K562 (cell line): Measurements from ENCODE around the gene NUP205. TPM values are rescaled to one million over a fixed set of nuclear protein-coding genes. Genes with fewer than 3 reads are reported as not detected.

Experiments
- BACH1 ChIP-seq: fragments of 200-800 bp; sonication (Bioruptor generic); IDR thresholded peaks from 2 replicates; pipeline ENCODE4 v1.6.1; 2016; ENCODE audit warnings: missing genetic modification characterization, missing compliant biosample characterization
- CREB3L1 ChIP-seq: fragments of 450-650 bp; IDR thresholded peaks from 2 replicates; pipeline ENCODE4 v1.6.1; 2014; ENCODE audit warnings: low read depth, mild to moderate bottlenecking, moderate library complexity, borderline replicate concordance
- DPF2 ChIP-seq: fragments of 450-650 bp; IDR thresholded peaks from 2 replicates; pipeline ENCODE4 v1.6.1; 2016
- ELK3 ChIP-seq: fragments of 450-650 bp; formaldehyde crosslinking; IDR thresholded peaks from 2 replicates; pipeline ENCODE4 v1.4.0; 2020; ENCODE audit warnings: mild to moderate bottlenecking
- HBP1 ChIP-seq: fragments of 450-650 bp; formaldehyde crosslinking; IDR thresholded peaks from 2 replicates; pipeline ENCODE4 v1.4.0; 2022; ENCODE audit warnings: missing genetic modification characterization
- KLF6 ChIP-seq: fragments of 250-450 bp; sonication (Bioruptor Pico); IDR thresholded peaks from 2 replicates; pipeline ENCODE4 v1.4.0; 2020; ENCODE audit warnings: mild to moderate bottlenecking, moderate library complexity, borderline replicate concordance
- LEF1 ChIP-seq: fragments of 450-650 bp; IDR thresholded peaks from 2 replicates; pipeline ENCODE4 v1.6.1; 2016; ENCODE audit warnings: mild to moderate bottlenecking
- OTX1 ChIP-seq: fragments of 450-650 bp; formaldehyde crosslinking; IDR thresholded peaks from 2 replicates; pipeline ENCODE4 v1.4.0; 2022; ENCODE audit warnings: mild to moderate bottlenecking
- PHTF2 ChIP-seq: fragments of 250-450 bp; sonication (Bioruptor Pico); IDR thresholded peaks from 2 replicates; pipeline ENCODE4 v1.5.0; 2021; ENCODE audit warnings: mild to moderate bottlenecking
- RERE ChIP-seq: sonication (generic); formaldehyde crosslinking; IDR thresholded peaks from 2 replicates; pipeline ENCODE4 v1.8.0; 2023; ENCODE audit warnings: missing genetic modification reagents, mild to moderate bottlenecking, borderline replicate concordance
- SNIP1 ChIP-seq: fragments of 450-650 bp; IDR thresholded peaks from 2 replicates; pipeline ENCODE4 v1.7.1; 2017; ENCODE audit warnings: low read depth, mild to moderate bottlenecking
- SOX6 ChIP-seq: fragments of 450-650 bp; IDR thresholded peaks from 2 replicates; pipeline ENCODE4 v1.6.1; 2014; ENCODE audit warnings: mild to moderate bottlenecking
- ZNF146 ChIP-seq: IDR thresholded peaks from one replicate; pipeline ENCODE4 v1.6.1; 2018; ENCODE audit warnings: missing compliant biosample characterization; ENCODE audit not compliant: unreplicated experiment
- ZNF445 ChIP-seq: fragments of 250-450 bp; sonication (Bioruptor Pico); IDR thresholded peaks from 2 replicates; pipeline ENCODE4 v1.4.0; 2020; ENCODE audit warnings: low read depth, mild to moderate bottlenecking, moderate library complexity
- ZNF512 ChIP-seq: IDR thresholded peaks from 2 replicates; pipeline ENCODE4 v1.6.1; 2016; ENCODE audit warnings: missing genetic modification characterization, missing compliant biosample characterization
- polyA plus RNA-seq, 8 experiments: library from polyadenylated mRNA; depleted of rRNA in 4 of 8; stranded (reverse) in 5 of 8; unstranded in 3 of 8; fragments of >200 nt; fragmentation: Nextera tagmentation in 2 of 8; fragmentation: Illumina TruSeq in 1 of 8; extraction: Ambion mirVana in 2 of 8; extraction: Trizol in 1 of 8; gene quantifications; 2 replicates each; pipeline versions ENCODE4 v1.2.1 to v1.2.3, GENCODE V29; 2011 to 2014; ENCODE audit warnings: inconsistent platforms in 1 of 8, missing spikeins in 1 of 8
- total RNA-seq, 7 experiments: library from RNA; depleted of rRNA in 6 of 7; stranded (reverse); fragments of >200 nt in 6 of 7; fragmentation: Illumina TruSeq in 2 of 7; extraction: Trizol in 2 of 7; gene quantifications; 2 replicates each; pipeline versions ENCODE4 v1.2.1 to v1.2.3, GENCODE V29; 2011 to 2021; ENCODE audit warnings: low replicate concordance in 1 of 7

Gene NUP205
- total and polyA plus RNA-seq, 9 of the 15 experiments (the other 6 are each of a cell fraction or from before 2014, with no cell fraction given): 101 to 282 (median 193) TPM

GRCh38 chr7:135661311-135662122 is 103.8 kb downstream of the NUP205 start (continued):
- peak; percentile 65; the same call in 1 of the 2 replicates for TF ChIP-seq RERE (CRISPR knock-in tag)
- TF ChIP-seq LEF1: no peak; the same call in 1 of the 2 replicates
- no peak; the same call in 1 of the 2 replicates for TF ChIP-seq CREB3L1
- peak; percentile 93 for TF ChIP-seq SOX6
- TF ChIP-seq OTX1 (CRISPR knock-in tag): 0 out of 2 replicates have a peak, but pooled peaks have one; percentile 25
- TF ChIP-seq KLF6 (CRISPR knock-in tag): peak; percentile 52; the same call in 1 of the 2 replicates
- no peak for TF ChIP-seq ZNF146 (CRISPR knock-in tag)
- no peak for TF ChIP-seq ZNF445
- TF ChIP-seq ZNF512: no peak
- TF ChIP-seq ELK3 (CRISPR knock-in tag): peak; percentile 61; the same call in 1 of the 2 replicates
- no peak for TF ChIP-seq SNIP1
- peak; percentile 80 for TF ChIP-seq DPF2
- TF ChIP-seq PHTF2 (CRISPR knock-in tag): 0 out of 2 replicates have a peak, but pooled peaks have one; percentile 66
- peak; percentile 49; the same call in 1 of the 2 replicates for TF ChIP-seq BACH1
- peak; percentile 24; the same call in 1 of the 2 replicates for TF ChIP-seq HBP1 (CRISPR knock-in tag)
